ENCODE data around the gene FNDC3A.
"Not testable (repeated sequence)": the region's sequence is repeated elsewhere in the genome, so short reads cannot be mapped to it uniquely, and the experiment has no call there.

FNDC3A gene

GRCh38 chr13:49044008-49044407 is 68.3 kb downstream of the FNDC3A start:
- DNase-seq: no peak

GRCh38 chr13:49044836-49045235 is 69.1 kb downstream of the FNDC3A start:
- DNase-seq: no peak

- no peak for DNase-seq
Observed at GRCh38 chr13:49046002-49046401, 70.3 kb downstream of the FNDC3A start.

GRCh38 chr13:49046519-49046918 is 70.8 kb downstream of the FNDC3A start:
- DNase-seq: no peak

GRCh38 chr13:49052813-49053212 is 77.1 kb downstream of the FNDC3A start:
- no peak for DNase-seq

GRCh38 chr13:49053215-49053614 is 77.5 kb downstream of the FNDC3A start:
- no peak for DNase-seq

- DNase-seq: no peak
Observed at GRCh38 chr13:49053906-49054305, 78.2 kb downstream of the FNDC3A start.

GRCh38 chr13:49055021-49055420 is 79.3 kb downstream of the FNDC3A start:
- DNase-seq: no peak

GRCh38 chr13:49057176-49057575 is 81.5 kb downstream of the FNDC3A start:
- no peak for DNase-seq

- no peak for DNase-seq
Observed at GRCh38 chr13:49058761-49059160, 83.0 kb downstream of the FNDC3A start.

- no peak for DNase-seq
Observed at GRCh38 chr13:49060678-49061387, 85.1 kb downstream of the FNDC3A start.

GRCh38 chr13:49061388-49061752 is 85.7 kb downstream of the FNDC3A start:
- DNase-seq: not testable (repeated sequence)

- DNase-seq: no peak
Observed at GRCh38 chr13:49062297-49062896, 86.7 kb downstream of the FNDC3A start.

GRCh38 chr13:49063011-49063410 is 87.3 kb downstream of the FNDC3A start:
- no peak for DNase-seq

GRCh38 chr13:49063497-49063896 is 87.8 kb downstream of the FNDC3A start:
- DNase-seq: no peak

- DNase-seq: no peak
Observed at GRCh38 chr13:49064476-49064875, 88.8 kb downstream of the FNDC3A start.

GRCh38 chr13:49066856-49067255 is 91.1 kb downstream of the FNDC3A start:
- DNase-seq: no peak

GRCh38 chr13:49068498-49068897 is 92.8 kb downstream of the FNDC3A start:
- DNase-seq: not testable (repeated sequence)

GRCh38 chr13:49070021-49070420 is 94.3 kb downstream of the FNDC3A start:
- not testable (repeated sequence) for DNase-seq

GRCh38 chr13:49071341-49071937 is 95.7 kb downstream of the FNDC3A start:
- DNase-seq: no peak

GRCh38 chr13:49082653-49083536 is 107.2 kb downstream of the FNDC3A start:
- no peak for DNase-seq

- no peak for DNase-seq
Observed at GRCh38 chr13:49084961-49085360, 109.2 kb downstream of the FNDC3A start.

GRCh38 chr13:49086722-49087121 is 111.0 kb downstream of the FNDC3A start:
- DNase-seq: no peak
